HEK293 (cell line): ENCODE results near the gene MED13L.

ENCODE experiments used
- CTCF ChIA-PET: fragments of 350-600 bp; formaldehyde crosslinking; extraction: SDS; loops from one replicate; lab custom pipeline; 2021; ENCODE audit warnings: antibody characterized with exemption; lab: Yijun Ruan, JAX
- POLR2A ChIA-PET: fragments of 300-600 bp; formaldehyde crosslinking; extraction: SDS; loops from one replicate; lab custom pipeline; 2020; ENCODE audit warnings: antibody characterized with exemption, inconsistent platforms; lab: Yijun Ruan, JAX
- H3K27ac ChIP-seq: fragments of 200-500 bp; sonication (Bioruptor generic); 2 replicates; pipeline ENCODE4 v1.5.1; 2014; ENCODE audit warnings: low read depth, low read length, control low read depth, inconsistent platforms; ENCODE audit errors: extremely low read depth
- H3K36me3 ChIP-seq, 2 experiments: fragments of 200-500 bp in 1 of 2; sonication (Bioruptor generic) in 1 of 2; 1 replicate in 1 of 2; 2 replicates in 1 of 2; pipeline ENCODE4 v1.5.1; 2014 to 2017; ENCODE audit warnings: inconsistent platforms in 2 of 2, low read length in 2 of 2; ENCODE audit not compliant: control insufficient read depth in 2 of 2, insufficient read depth in 1 of 2
- H3K4me1 ChIP-seq: fragments of 200-500 bp; sonication (Bioruptor generic); 2 replicates; pipeline ENCODE4 v1.5.1; 2014; ENCODE audit warnings: mild to moderate bottlenecking, low read length, inconsistent platforms; ENCODE audit not compliant: control insufficient read depth, insufficient read depth
- H3K4me3 ChIP-seq: 2 replicates; pipeline ENCODE4 v1.5.1; 2011; ENCODE audit warnings: low read depth, mild to moderate bottlenecking, control low read depth, low read length, moderate library complexity
- H3K9me3 ChIP-seq: fragments of 200-500 bp; sonication (Bioruptor generic); 2 replicates; pipeline ENCODE4 v1.5.1; 2014; ENCODE audit warnings: low read depth, low read length, inconsistent platforms; ENCODE audit not compliant: control insufficient read depth, insufficient read depth
- IKZF3 ChIP-seq: fragments of 450-650 bp; IDR thresholded peaks from 2 replicates; pipeline ENCODE4 v1.5.0; 2018; ENCODE audit warnings: missing biosample characterization, mild to moderate bottlenecking, missing genetic modification characterization, moderate library complexity
- KLF16 ChIP-seq: fragments of 450-650 bp; formaldehyde crosslinking; IDR thresholded peaks from 2 replicates; pipeline ENCODE4 v1.5.1; 2017; ENCODE audit warnings: missing biosample characterization, missing genetic modification characterization
- KLF8 ChIP-seq: fragments of 450-650 bp; formaldehyde crosslinking; IDR thresholded peaks from 2 replicates; pipeline ENCODE4 v1.5.1; 2016; ENCODE audit warnings: missing biosample characterization, missing genetic modification characterization
- OSR2 ChIP-seq: fragments of 450-650 bp; formaldehyde crosslinking; IDR thresholded peaks from 2 replicates; pipeline ENCODE4 v1.5.1; 2016; ENCODE audit warnings: missing biosample characterization, missing genetic modification characterization
- SALL2 ChIP-seq: fragments of 450-650 bp; formaldehyde crosslinking; IDR thresholded peaks from 2 replicates; pipeline ENCODE4 v1.5.0; 2017; ENCODE audit warnings: missing biosample characterization, mild to moderate bottlenecking, missing genetic modification characterization, borderline replicate concordance
- SCRT1 ChIP-seq: fragments of 450-650 bp; formaldehyde crosslinking; IDR thresholded peaks from 2 replicates; pipeline ENCODE4 v1.5.1; 2016; ENCODE audit warnings: missing biosample characterization, missing genetic modification characterization, borderline replicate concordance
- TRIM28 ChIP-seq: IDR thresholded peaks from 2 replicates; pipeline ENCODE4 v1.6.1; 2011; ENCODE audit warnings: low read length, control low read depth, borderline replicate concordance
- YY1 ChIP-seq: fragments of 450-650 bp; formaldehyde crosslinking; IDR thresholded peaks from 2 replicates; pipeline ENCODE4 v1.5.1; 2018; ENCODE audit warnings: missing biosample characterization, missing genetic modification characterization
- ZBTB17 ChIP-seq: fragments of 450-650 bp; formaldehyde crosslinking; IDR thresholded peaks from 2 replicates; pipeline ENCODE4 v1.5.1; 2016; ENCODE audit warnings: missing biosample characterization, missing genetic modification characterization
- ZBTB7A ChIP-seq: fragments of 450-650 bp; formaldehyde crosslinking; IDR thresholded peaks from 2 replicates; pipeline ENCODE4 v1.5.1; 2016; ENCODE audit warnings: low read depth, missing biosample characterization, missing genetic modification characterization
- ZNF10 ChIP-seq: fragments of 450-650 bp; formaldehyde crosslinking; IDR thresholded peaks from 2 replicates; pipeline ENCODE4 v1.5.1; 2017; ENCODE audit warnings: missing biosample characterization, missing genetic modification characterization
- ZNF2 ChIP-seq: fragments of 450-650 bp; formaldehyde crosslinking; IDR thresholded peaks from 2 replicates; pipeline ENCODE4 v1.5.1; 2016; ENCODE audit warnings: missing biosample characterization, missing genetic modification characterization
- ZNF202 ChIP-seq: fragments of 450-650 bp; formaldehyde crosslinking; IDR thresholded peaks from 2 replicates; pipeline ENCODE4 v1.5.1; 2016; ENCODE audit warnings: missing biosample characterization, missing genetic modification characterization, borderline replicate concordance
- ZNF23 ChIP-seq: fragments of 450-650 bp; formaldehyde crosslinking; IDR thresholded peaks from 2 replicates; pipeline ENCODE4 v1.5.1; 2016; ENCODE audit warnings: missing biosample characterization, missing genetic modification characterization, borderline replicate concordance
- ZNF24 ChIP-seq: fragments of 450-650 bp; formaldehyde crosslinking; IDR thresholded peaks from 2 replicates; pipeline ENCODE4 v1.5.1; 2016; ENCODE audit warnings: missing biosample characterization, missing genetic modification characterization
- ZNF335 ChIP-seq: fragments of 450-650 bp; formaldehyde crosslinking; conservative IDR thresholded peaks from 2 replicates; pipeline ENCODE4 v1.5.1; 2016; ENCODE audit warnings: missing biosample characterization, missing genetic modification characterization
- ZNF366 ChIP-seq: fragments of 450-650 bp; formaldehyde crosslinking; conservative IDR thresholded peaks from 2 replicates; pipeline ENCODE4 v1.5.1; 2016; ENCODE audit warnings: missing biosample characterization, missing genetic modification characterization
- ZNF548 ChIP-seq: fragments of 450-650 bp; formaldehyde crosslinking; IDR thresholded peaks from 2 replicates; pipeline ENCODE4 v1.5.1; 2016; ENCODE audit warnings: missing biosample characterization, missing genetic modification characterization
- ZNF558 ChIP-seq: fragments of 450-650 bp; formaldehyde crosslinking; IDR thresholded peaks from 2 replicates; pipeline ENCODE4 v1.5.1; 2016; ENCODE audit warnings: missing biosample characterization, missing genetic modification characterization
- ZNF561 ChIP-seq: fragments of 450-650 bp; IDR thresholded peaks from 2 replicates; pipeline ENCODE4 v1.5.1; 2018; ENCODE audit warnings: missing biosample characterization, missing genetic modification characterization, borderline replicate concordance
- ZNF654 ChIP-seq: fragments of 450-650 bp; formaldehyde crosslinking; IDR thresholded peaks from 2 replicates; pipeline ENCODE4 v1.5.1; 2016; ENCODE audit warnings: low read depth, missing biosample characterization, missing genetic modification characterization
- ZNF707 ChIP-seq: fragments of 450-650 bp; formaldehyde crosslinking; IDR thresholded peaks from 2 replicates; pipeline ENCODE4 v1.5.1; 2016; ENCODE audit warnings: missing biosample characterization, missing genetic modification characterization
- TF ChIP-seq, protein P1 (sequence below): fragments of 450-650 bp; formaldehyde crosslinking; IDR thresholded peaks from 2 replicates; pipeline ENCODE4 v1.5.1; 2016; ENCODE audit warnings: missing biosample characterization, missing genetic modification characterization
- TF ChIP-seq, protein P2 (sequence below): fragments of 450-650 bp; formaldehyde crosslinking; IDR thresholded peaks from 2 replicates; pipeline ENCODE4 v1.5.1; 2016; ENCODE audit warnings: missing biosample characterization, missing genetic modification characterization
- TF ChIP-seq, protein P3 (sequence below): fragments of 450-650 bp; IDR thresholded peaks from 2 replicates; pipeline ENCODE4 v1.5.1; 2018; ENCODE audit warnings: missing biosample characterization, mild to moderate bottlenecking, missing genetic modification characterization
- TF ChIP-seq, protein P4 (sequence below): fragments of 450-650 bp; formaldehyde crosslinking; IDR thresholded peaks from 2 replicates; pipeline ENCODE4 v1.5.1; 2017; ENCODE audit warnings: missing biosample characterization, missing genetic modification characterization
- TF ChIP-seq, protein P5 (sequence below): fragments of 450-650 bp; formaldehyde crosslinking; IDR thresholded peaks from 2 replicates; pipeline ENCODE4 v1.5.1; 2016; ENCODE audit warnings: missing biosample characterization, missing genetic modification characterization, low read depth

Gene MED13L

DNA sequence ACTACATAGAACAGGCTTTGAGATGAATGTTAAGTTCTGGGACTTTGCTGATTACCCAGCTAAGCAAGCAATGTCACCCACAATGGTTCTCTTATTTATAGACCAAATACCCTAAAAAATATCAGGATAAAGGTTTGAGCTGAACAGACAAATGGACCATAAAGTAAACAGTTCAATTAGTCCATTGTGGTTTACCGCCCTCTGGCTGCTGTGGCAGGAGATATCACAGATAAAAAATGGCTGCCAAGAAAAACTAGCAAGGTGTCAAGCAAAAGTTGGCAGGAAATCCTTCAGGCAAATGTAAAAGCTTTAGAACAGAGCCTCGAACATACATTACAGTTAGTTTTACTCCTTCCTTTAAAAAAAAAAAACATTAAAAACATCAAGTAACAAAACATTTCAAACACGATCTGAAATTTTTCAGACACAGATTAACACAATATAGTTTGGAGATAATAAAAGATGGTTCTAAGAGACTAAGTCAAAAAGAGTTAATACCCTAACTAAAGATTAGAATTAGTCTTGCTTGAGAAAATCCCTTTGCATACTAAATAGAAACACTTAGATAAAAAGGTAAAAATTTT lies 41.3 kb downstream of the MED13L start:
- Histone ChIP-seq H3K36me3 (no peaks in the 10 kb centered on the region; a peak in 1 of 3 replicates), H3K4me1 (peaks cover 31% of the 10 kb centered on the region), H3K27ac (no peak overlapping the region), H3K4me3 (no peak overlapping the region), H3K9me3 (no peaks in the 10 kb centered on the region)
- CTCF ChIA-PET, result interaction anchor here (0.6 to 2.2 kb wide), 36 partner anchors 8 to 1760 kb away, joined by 3 to 12 read pairs (median 4); no protein-coding TSS in a partner anchor
- POLR2A ChIA-PET, result interaction anchor here (1.0 kb wide), 1 partner anchor 30 kb away, joined by 3 read pairs; no protein-coding TSS in a partner anchor
- TF ChIP-seq ZNF707 (tag by site-specific recombination), result no peak
- no peak for TF ChIP-seq ZBTB7A
- TF ChIP-seq ZNF10 (tag by site-specific recombination), result 0 out of 2 replicates have a peak, but pooled peaks have one; percentile 11
- TF ChIP-seq, protein P1, sequence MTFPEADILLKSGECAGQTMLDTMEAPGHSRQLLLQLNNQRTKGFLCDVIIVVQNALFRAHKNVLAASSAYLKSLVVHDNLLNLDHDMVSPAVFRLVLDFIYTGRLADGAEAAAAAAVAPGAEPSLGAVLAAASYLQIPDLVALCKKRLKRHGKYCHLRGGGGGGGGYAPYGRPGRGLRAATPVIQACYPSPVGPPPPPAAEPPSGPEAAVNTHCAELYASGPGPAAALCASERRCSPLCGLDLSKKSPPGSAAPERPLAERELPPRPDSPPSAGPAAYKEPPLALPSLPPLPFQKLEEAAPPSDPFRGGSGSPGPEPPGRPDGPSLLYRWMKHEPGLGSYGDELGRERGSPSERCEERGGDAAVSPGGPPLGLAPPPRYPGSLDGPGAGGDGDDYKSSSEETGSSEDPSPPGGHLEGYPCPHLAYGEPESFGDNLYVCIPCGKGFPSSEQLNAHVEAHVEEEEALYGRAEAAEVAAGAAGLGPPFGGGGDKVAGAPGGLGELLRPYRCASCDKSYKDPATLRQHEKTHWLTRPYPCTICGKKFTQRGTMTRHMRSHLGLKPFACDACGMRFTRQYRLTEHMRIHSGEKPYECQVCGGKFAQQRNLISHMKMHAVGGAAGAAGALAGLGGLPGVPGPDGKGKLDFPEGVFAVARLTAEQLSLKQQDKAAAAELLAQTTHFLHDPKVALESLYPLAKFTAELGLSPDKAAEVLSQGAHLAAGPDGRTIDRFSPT, result peak; percentile 33; the same call in 1 of the 2 replicates
- TF ChIP-seq TRIM28, result no peak
- 0 out of 2 replicates have a peak, but pooled peaks have one; percentile 21 for TF ChIP-seq KLF16 (tag by site-specific recombination)
- TF ChIP-seq KLF8, result 0 out of 2 replicates have a peak, but pooled peaks have one; percentile 29
- TF ChIP-seq, protein P2, sequence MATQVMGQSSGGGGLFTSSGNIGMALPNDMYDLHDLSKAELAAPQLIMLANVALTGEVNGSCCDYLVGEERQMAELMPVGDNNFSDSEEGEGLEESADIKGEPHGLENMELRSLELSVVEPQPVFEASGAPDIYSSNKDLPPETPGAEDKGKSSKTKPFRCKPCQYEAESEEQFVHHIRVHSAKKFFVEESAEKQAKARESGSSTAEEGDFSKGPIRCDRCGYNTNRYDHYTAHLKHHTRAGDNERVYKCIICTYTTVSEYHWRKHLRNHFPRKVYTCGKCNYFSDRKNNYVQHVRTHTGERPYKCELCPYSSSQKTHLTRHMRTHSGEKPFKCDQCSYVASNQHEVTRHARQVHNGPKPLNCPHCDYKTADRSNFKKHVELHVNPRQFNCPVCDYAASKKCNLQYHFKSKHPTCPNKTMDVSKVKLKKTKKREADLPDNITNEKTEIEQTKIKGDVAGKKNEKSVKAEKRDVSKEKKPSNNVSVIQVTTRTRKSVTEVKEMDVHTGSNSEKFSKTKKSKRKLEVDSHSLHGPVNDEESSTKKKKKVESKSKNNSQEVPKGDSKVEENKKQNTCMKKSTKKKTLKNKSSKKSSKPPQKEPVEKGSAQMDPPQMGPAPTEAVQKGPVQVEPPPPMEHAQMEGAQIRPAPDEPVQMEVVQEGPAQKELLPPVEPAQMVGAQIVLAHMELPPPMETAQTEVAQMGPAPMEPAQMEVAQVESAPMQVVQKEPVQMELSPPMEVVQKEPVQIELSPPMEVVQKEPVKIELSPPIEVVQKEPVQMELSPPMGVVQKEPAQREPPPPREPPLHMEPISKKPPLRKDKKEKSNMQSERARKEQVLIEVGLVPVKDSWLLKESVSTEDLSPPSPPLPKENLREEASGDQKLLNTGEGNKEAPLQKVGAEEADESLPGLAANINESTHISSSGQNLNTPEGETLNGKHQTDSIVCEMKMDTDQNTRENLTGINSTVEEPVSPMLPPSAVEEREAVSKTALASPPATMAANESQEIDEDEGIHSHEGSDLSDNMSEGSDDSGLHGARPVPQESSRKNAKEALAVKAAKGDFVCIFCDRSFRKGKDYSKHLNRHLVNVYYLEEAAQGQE, result no peak
- TF ChIP-seq, protein P3, sequence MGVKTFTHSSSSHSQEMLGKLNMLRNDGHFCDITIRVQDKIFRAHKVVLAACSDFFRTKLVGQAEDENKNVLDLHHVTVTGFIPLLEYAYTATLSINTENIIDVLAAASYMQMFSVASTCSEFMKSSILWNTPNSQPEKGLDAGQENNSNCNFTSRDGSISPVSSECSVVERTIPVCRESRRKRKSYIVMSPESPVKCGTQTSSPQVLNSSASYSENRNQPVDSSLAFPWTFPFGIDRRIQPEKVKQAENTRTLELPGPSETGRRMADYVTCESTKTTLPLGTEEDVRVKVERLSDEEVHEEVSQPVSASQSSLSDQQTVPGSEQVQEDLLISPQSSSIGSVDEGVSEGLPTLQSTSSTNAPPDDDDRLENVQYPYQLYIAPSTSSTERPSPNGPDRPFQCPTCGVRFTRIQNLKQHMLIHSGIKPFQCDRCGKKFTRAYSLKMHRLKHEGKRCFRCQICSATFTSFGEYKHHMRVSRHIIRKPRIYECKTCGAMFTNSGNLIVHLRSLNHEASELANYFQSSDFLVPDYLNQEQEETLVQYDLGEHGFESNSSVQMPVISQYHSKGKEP (tag by site-specific recombination), result peak; percentile 41
- TF ChIP-seq ZNF335 (tag by site-specific recombination), result peak; percentile 32; the same call in 1 of the 2 replicates
- TF ChIP-seq, protein P4, sequence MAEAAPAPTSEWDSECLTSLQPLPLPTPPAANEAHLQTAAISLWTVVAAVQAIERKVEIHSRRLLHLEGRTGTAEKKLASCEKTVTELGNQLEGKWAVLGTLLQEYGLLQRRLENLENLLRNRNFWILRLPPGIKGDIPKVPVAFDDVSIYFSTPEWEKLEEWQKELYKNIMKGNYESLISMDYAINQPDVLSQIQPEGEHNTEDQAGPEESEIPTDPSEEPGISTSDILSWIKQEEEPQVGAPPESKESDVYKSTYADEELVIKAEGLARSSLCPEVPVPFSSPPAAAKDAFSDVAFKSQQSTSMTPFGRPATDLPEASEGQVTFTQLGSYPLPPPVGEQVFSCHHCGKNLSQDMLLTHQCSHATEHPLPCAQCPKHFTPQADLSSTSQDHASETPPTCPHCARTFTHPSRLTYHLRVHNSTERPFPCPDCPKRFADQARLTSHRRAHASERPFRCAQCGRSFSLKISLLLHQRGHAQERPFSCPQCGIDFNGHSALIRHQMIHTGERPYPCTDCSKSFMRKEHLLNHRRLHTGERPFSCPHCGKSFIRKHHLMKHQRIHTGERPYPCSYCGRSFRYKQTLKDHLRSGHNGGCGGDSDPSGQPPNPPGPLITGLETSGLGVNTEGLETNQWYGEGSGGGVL, result no peak
- TF ChIP-seq ZNF548 (tag by site-specific recombination), result no peak
- peak; percentile 50; the same call in 1 of the 2 replicates for TF ChIP-seq YY1 (tag by site-specific recombination)
- TF ChIP-seq ZNF23 (tag by site-specific recombination), result no peak
- peak; percentile 68 for TF ChIP-seq ZNF654
- TF ChIP-seq ZNF366 (tag by site-specific recombination), result peak; percentile 22; the same call in 1 of the 2 replicates
- no peak for TF ChIP-seq ZNF202 (tag by site-specific recombination)
- peak; percentile 84 for TF ChIP-seq OSR2 (tag by site-specific recombination)
- no peak for TF ChIP-seq ZNF558 (tag by site-specific recombination)
- TF ChIP-seq SCRT1 (tag by site-specific recombination), result no peak
- TF ChIP-seq ZNF24 (tag by site-specific recombination), result 0 out of 2 replicates have a peak, but pooled peaks have one; percentile 26
- no peak for TF ChIP-seq SALL2 (tag by site-specific recombination)
- 0 out of 2 replicates have a peak, but pooled peaks have one; percentile 21 for TF ChIP-seq ZNF2 (tag by site-specific recombination)
- peak; percentile 50; the same call in 1 of the 2 replicates for TF ChIP-seq ZBTB17
- TF ChIP-seq ZNF561 (tag by site-specific recombination), result peak; percentile 61; the same call in 1 of the 2 replicates
- TF ChIP-seq, protein P5, sequence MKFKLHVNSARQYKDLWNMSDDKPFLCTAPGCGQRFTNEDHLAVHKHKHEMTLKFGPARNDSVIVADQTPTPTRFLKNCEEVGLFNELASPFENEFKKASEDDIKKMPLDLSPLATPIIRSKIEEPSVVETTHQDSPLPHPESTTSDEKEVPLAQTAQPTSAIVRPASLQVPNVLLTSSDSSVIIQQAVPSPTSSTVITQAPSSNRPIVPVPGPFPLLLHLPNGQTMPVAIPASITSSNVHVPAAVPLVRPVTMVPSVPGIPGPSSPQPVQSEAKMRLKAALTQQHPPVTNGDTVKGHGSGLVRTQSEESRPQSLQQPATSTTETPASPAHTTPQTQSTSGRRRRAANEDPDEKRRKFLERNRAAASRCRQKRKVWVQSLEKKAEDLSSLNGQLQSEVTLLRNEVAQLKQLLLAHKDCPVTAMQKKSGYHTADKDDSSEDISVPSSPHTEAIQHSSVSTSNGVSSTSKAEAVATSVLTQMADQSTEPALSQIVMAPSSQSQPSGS, result no peak
- peak; percentile 62; the same call in 1 of the 2 replicates for TF ChIP-seq IKZF3 (tag by site-specific recombination)
